NCI-H748 (cell line): Measurements from ENCODE around the gene FRS2.
A peak's percentile ranks its signal among the peaks of the same experiment; 100 is the strongest.
"Not testable (repeated sequence)": the region's sequence is repeated elsewhere in the genome, so short reads cannot be mapped to it uniquely, and the experiment has no call there.

Experiments
- DNase-seq: peaks from one replicate; lab custom pipeline; 2025; ENCODE audit not compliant: unreplicated experiment; lab: John Stamatoyannopoulos, UW

FRS2 gene, protein sequence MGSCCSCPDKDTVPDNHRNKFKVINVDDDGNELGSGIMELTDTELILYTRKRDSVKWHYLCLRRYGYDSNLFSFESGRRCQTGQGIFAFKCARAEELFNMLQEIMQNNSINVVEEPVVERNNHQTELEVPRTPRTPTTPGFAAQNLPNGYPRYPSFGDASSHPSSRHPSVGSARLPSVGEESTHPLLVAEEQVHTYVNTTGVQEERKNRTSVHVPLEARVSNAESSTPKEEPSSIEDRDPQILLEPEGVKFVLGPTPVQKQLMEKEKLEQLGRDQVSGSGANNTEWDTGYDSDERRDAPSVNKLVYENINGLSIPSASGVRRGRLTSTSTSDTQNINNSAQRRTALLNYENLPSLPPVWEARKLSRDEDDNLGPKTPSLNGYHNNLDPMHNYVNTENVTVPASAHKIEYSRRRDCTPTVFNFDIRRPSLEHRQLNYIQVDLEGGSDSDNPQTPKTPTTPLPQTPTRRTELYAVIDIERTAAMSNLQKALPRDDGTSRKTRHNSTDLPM

GRCh38 chr12:69470189-69471075 is at the start of gene FRS2:
TSS of gene FRS2 (plus strand) at chr12:69470388. CDS start at chr12:69569031, 98,643 bp downstream.
- peak; percentile 92 for DNase-seq

DNA sequence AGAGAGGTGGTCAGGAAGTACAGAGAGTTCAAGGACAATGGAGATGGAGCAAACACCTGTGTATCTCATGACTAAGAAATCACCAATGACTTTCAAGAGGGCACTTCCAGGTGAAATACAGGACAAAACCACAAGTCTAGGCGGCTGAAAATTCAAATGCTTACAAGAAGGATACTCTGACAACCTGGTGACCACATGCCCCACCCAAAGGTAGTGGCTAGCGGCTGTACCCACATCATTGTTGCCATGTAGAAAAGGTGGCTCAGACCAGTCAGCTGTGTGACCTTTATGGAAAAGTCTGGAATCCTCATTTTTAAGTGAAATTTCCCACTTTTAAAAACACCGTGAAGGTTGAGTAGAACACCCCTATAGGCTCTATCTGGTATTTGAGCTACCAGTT is 48.6 kb upstream of the FRS2 start:
- DNase-seq = no peak

GRCh38 chr12:69423037-69423905 is 46.9 kb upstream of the FRS2 start:
- no peak for DNase-seq

GRCh38 chr12:69425417-69425816 is 44.8 kb upstream of the FRS2 start:
- no peak for DNase-seq

GRCh38 chr12:69428351-69429073 is 41.7 kb upstream of the FRS2 start:
- DNase-seq = no peak

- no peak for DNase-seq
Observed at GRCh38 chr12:69430942-69431590, 39.1 kb upstream of the FRS2 start.

GRCh38 chr12:69431591-69432222 is 38.5 kb upstream of the FRS2 start:
- no peak for DNase-seq

DNA sequence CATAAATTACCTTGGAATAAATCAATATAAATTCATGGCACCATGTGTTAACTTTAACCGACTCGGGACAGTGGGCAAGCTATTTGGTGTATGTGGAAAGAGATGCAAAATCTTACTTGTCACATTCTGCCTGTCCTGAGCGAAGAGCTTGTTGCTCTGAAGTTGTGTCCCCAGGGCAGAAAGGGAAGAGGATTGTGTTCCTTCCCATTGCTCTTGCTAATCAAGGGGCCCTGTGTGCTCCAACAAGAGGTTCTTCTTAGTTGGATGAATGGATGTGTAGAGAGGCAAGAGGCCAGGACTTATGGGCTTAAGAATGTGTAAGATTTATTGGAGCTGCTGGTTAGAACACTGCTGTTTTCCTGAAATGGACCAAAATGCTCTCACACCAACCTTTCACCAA is 36.5 kb upstream of the FRS2 start:
- DNase-seq = no peak

DNA sequence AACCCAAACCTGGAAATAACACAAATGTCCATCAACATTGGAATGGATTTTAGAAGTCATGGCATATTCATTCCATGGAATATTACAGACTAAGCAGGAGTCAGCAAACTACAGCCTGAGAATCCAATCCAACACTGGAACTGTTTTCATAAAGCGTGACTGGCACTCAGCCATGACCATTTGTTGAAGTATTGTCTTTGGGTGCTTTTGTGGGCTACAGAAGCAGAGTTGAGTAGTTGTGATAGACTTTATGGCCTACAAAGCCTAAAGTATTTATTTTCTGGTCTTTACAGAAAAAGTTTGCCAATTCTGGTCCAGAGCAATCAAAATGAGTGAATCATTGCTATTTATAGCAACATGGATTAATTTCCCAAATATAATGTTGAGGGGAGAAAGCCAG is 34.5 kb upstream of the FRS2 start:
- no peak for DNase-seq

- DNase-seq = no peak
Observed at GRCh38 chr12:69437073-69437472, 33.1 kb upstream of the FRS2 start.

DNA sequence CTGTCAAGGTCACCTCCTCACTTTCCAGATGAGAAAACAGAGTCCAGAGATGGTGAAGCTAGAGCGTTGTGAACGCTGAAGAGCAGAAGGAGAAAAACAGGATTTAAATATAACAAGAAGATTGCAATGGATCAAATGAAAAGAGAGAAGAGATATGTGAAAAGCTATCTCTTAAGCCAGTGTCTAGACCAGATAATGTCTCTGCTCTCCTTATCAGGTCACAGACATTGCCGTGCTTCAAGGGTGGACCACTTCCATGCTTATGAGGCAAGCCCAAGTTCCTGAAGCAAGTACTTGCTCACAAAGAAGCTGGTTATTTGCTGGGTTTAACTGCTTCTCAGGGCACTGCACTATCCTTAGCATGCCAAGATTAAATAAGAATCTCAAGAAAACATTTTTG is 31.6 kb upstream of the FRS2 start:
- DNase-seq = no peak

GRCh38 chr12:69440016-69440415 is 30.2 kb upstream of the FRS2 start:
- DNase-seq = no peak

DNA sequence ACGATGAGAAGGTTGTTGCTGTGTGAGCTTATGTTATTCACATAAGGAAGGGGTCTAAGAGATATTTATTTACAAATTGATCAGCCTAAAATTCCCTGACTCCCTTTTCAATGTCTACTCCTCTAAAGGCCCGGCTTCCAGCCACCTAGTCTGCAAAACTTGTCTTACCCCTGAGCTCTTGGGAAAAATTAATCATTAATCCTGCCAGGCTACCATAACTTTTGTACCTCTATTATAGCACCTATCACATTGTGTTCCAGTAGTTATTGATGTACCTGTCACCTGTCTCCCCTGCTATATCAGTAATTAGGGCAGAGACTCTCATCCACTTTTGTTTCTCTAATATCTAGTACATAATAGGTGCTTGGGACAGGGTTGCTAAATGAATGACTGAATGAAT is 29.3 kb upstream of the FRS2 start:
- no peak for DNase-seq

DNA sequence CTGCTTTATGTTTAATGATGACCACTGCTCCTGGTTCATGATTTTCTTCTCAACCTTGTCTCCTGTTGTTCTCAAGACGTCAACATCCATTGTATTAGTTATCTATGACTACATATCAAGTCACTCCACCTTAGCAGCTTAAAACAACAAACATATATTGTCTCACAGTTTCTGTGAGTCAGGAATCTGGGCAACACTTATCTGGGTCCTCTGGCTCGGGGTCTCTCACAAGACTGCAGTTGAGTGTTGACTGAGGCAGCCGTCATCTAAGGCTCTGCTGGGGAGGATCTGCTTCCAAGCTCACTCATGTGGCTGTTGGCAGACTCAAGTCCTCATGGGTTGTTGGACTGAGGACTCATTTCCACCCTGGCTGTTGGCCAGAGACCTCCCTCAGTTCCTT is 27.3 kb upstream of the FRS2 start:
- no peak for DNase-seq

GRCh38 chr12:69443916-69444315 is 26.3 kb upstream of the FRS2 start:
- no peak for DNase-seq

GRCh38 chr12:69447892-69448291 is 22.3 kb upstream of the FRS2 start:
- DNase-seq = no peak

DNA sequence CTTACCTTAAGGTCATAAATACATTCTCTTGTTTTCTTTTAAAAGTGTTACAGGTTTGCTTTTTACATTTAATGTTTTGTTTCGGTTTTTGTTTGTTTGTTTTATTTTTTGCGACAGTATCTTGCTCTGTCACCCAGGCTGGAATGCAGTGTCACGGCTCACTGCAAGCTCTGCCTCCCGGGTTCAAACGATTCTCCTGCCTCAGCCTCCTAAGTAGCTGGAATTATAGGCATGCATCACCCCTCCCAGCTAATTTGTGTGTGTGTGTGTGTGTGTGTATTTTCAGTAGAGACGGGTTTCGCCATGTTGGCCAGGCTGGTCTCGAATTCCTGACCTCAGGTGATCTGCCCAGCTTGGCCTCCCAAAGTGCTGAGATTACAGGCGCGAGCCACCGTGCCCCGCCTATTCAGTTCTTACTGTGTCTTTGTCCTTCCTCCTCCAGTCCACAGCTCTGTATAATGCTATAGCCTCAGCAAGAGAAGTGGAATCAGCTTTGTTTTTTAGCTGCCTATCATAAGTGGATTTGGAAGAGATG is 17.5 kb upstream of the FRS2 start:
- not testable (repeated sequence) for DNase-seq

- DNase-seq = no peak
Observed at GRCh38 chr12:69456239-69456638, 13.9 kb upstream of the FRS2 start.

- no peak for DNase-seq
Observed at GRCh38 chr12:69457433-69457832, 12.8 kb upstream of the FRS2 start.
